HepG2 (cell line): ENCODE results near the gene ACTN4.

ENCODE experiments used
- ADNP ChIP-seq: sonication (generic); formaldehyde crosslinking; IDR thresholded peaks from 2 replicates; pipeline ENCODE4 v1.4.0; 2020; ENCODE audit warnings: missing genetic modification reagents
- CENPX ChIP-seq: sonication (generic); formaldehyde crosslinking; IDR thresholded peaks from 2 replicates; pipeline ENCODE4 v1.9.0; 2021; ENCODE audit warnings: mild to moderate bottlenecking, missing genetic modification reagents, moderate library complexity
- SAP130 ChIP-seq: IDR thresholded peaks from 2 replicates; pipeline ENCODE4 v1.6.1; 2016; ENCODE audit warnings: low read depth
- ZBTB38 ChIP-seq: sonication (generic); formaldehyde crosslinking; IDR thresholded peaks from 2 replicates; pipeline ENCODE4 v1.5.1; 2020; ENCODE audit warnings: mild to moderate bottlenecking, missing genetic modification reagents
- ZKSCAN1 ChIP-seq: fragments of 150-350 bp; IDR thresholded peaks from 2 replicates; pipeline ENCODE4 v1.6.1; 2014; ENCODE audit warnings: low read length
- ZNF550 ChIP-seq: sonication (generic); formaldehyde crosslinking; IDR thresholded peaks from 2 replicates; pipeline ENCODE4 v1.4.0; 2020; ENCODE audit warnings: mild to moderate bottlenecking, missing genetic modification reagents, borderline replicate concordance
- ZNF639 ChIP-seq: conservative IDR thresholded peaks from 2 replicates; pipeline ENCODE4 v1.6.1; 2018; ENCODE audit warnings: missing genetic modification reagents
- TF ChIP-seq, protein P1 (sequence below): sonication (generic); formaldehyde crosslinking; conservative IDR thresholded peaks from 2 replicates; pipeline ENCODE4 v1.4.0; 2020; ENCODE audit warnings: missing genetic modification reagents

DNA sequence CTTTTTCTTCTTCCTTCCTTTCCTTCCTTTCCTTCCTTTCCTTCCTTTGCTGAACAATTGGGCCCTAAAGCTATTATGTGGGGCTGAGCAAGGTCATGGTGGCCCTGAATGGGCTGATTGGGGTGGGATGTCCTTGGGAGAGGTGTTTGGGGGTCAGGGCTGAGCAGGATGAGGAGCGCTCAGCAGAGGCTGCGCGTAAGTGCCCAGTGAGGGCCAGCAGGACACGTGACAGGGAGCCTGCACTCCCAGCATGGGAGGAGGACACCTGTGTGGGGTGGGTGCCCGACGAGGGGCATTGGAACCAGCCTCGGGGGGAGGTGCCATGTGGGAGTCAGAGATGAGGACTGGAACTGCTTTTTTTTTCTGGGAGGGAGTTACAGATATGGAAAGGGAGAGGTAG, 131.3 kb downstream of the ACTN4 start:
- TF ChIP-seq ZKSCAN1: no peak
- no peak for TF ChIP-seq ZNF550 (CRISPR knock-in tag)
- no peak for TF ChIP-seq ZNF639 (CRISPR knock-in tag)
- no peak for TF ChIP-seq ZBTB38
- TF ChIP-seq, protein P1, sequence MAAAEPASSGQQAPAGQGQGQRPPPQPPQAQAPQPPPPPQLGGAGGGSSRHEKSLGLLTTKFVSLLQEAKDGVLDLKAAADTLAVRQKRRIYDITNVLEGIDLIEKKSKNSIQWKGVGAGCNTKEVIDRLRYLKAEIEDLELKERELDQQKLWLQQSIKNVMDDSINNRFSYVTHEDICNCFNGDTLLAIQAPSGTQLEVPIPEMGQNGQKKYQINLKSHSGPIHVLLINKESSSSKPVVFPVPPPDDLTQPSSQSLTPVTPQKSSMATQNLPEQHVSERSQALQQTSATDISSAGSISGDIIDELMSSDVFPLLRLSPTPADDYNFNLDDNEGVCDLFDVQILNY: no peak
- no peak for TF ChIP-seq CENPX
- TF ChIP-seq SAP130 (CRISPR knock-in tag): no peak
- TF ChIP-seq ADNP (CRISPR knock-in tag): no peak
